H1 (cell line): Measurements from ENCODE around the gene KCTD16. TPM values are rescaled to one million over a fixed set of nuclear protein-coding genes. Genes with fewer than 3 reads are reported as not detected.

Experiments
- CTCF ChIA-PET: fragments of 300-600 bp; sonication (Branson Sonifier 250); formaldehyde crosslinking; loops from one replicate; lab custom pipeline; 2021; ENCODE audit not compliant: partially characterized antibody; lab: Charles Lee
- POLR2A ChIA-PET: fragments of 300-600 bp; sonication (Branson Sonifier 250); formaldehyde crosslinking; loops from one replicate; lab custom pipeline; 2021; ENCODE audit warnings: inconsistent platforms; ENCODE audit not compliant: partially characterized antibody; lab: Charles Lee
- DNase-seq, 2 experiments: peaks; one replicate each; pipeline versions ENCODE4 v3.0.0 to v3.0.0-alpha.2; 2010 to 2022; ENCODE audit warnings: low spot score in 2 of 2, low read depth in 1 of 2, mixed read lengths in 1 of 2
- FAIRE-seq: peaks from 2 replicates; lab custom pipeline; 2011; peaks lifted over from hg19 to GRCh38; lab: Jason Lieb, UNC
- H2AFZ ChIP-seq: 2 replicates; pipeline ENCODE4 v1.8.1; 2012; ENCODE audit warnings: low read length, inconsistent platforms
- H2AK5ac ChIP-seq: 2 replicates; pipeline ENCODE4 v1.6.1; 2013; ENCODE audit warnings: low read depth, low read length
- H2BK120ac ChIP-seq: replicated peaks from 2 replicates; pipeline ENCODE3; 2013; ENCODE audit warnings: low read depth, low read length, inconsistent platforms
- H2BK12ac ChIP-seq: 2 replicates; pipeline ENCODE4 v1.6.1; 2013; ENCODE audit warnings: low read depth, low read length
- H2BK15ac ChIP-seq: 2 replicates; pipeline ENCODE4 v1.6.1; 2013; ENCODE audit warnings: low read length
- H2BK20ac ChIP-seq: 2 replicates; pipeline ENCODE4 v1.6.1; 2013; ENCODE audit warnings: low read length
- H2BK5ac ChIP-seq: 2 replicates; pipeline ENCODE4 v1.6.1; 2013; ENCODE audit warnings: low read depth, low read length
- H3K14ac ChIP-seq: 2 replicates; pipeline ENCODE4 v1.6.1; 2013; ENCODE audit warnings: inconsistent platforms; ENCODE audit not compliant: insufficient read length
- H3K18ac ChIP-seq: 2 replicates; pipeline ENCODE4 v1.6.1; 2013; ENCODE audit warnings: low read length; ENCODE audit errors: extremely low read depth
- H3K23ac ChIP-seq: 2 replicates; pipeline ENCODE4 v1.6.1; 2013; ENCODE audit warnings: inconsistent platforms; ENCODE audit not compliant: insufficient read length
- H3K23me2 ChIP-seq: 2 replicates; pipeline ENCODE4 v1.6.1; 2013; ENCODE audit warnings: low read depth, low read length
- H3K27ac ChIP-seq: 2 replicates; pipeline ENCODE4 v1.6.1; 2011; ENCODE audit warnings: low read depth, low read length, inconsistent platforms
- H3K27me3 ChIP-seq, 4 experiments: replicated peaks in 1 of 4; 1 replicate in 1 of 4; 2 replicates in 3 of 4; pipeline versions ENCODE4 v1.6.1 to v1.8.1; 2011 to 2013; ENCODE audit warnings: low read length in 3 of 4, mild to moderate bottlenecking in 3 of 4, inconsistent platforms in 2 of 4, mixed read lengths in 2 of 4, moderate library complexity in 1 of 4; ENCODE audit not compliant: control insufficient read depth in 3 of 4, insufficient read depth in 3 of 4; ENCODE audit errors: extremely low read depth in 1 of 4
- H3K36me3 ChIP-seq, 4 experiments: 2 replicates each; pipeline versions ENCODE4 v1.6.1 to v1.8.1; 2011 to 2013; ENCODE audit warnings: mild to moderate bottlenecking in 4 of 4, low read length in 3 of 4, moderate library complexity in 2 of 4, control low read depth in 1 of 4, inconsistent platforms in 1 of 4; ENCODE audit not compliant: insufficient read depth in 4 of 4, control insufficient read depth in 2 of 4
- H3K4ac ChIP-seq: replicated peaks from 2 replicates; pipeline ENCODE3; 2013; ENCODE audit warnings: low read length, low read depth, mixed read lengths, inconsistent platforms; ENCODE audit not compliant: insufficient read length
- H3K4me1 ChIP-seq, 4 experiments: replicated peaks in 1 of 4; 1 replicate in 1 of 4; 2 replicates in 3 of 4; pipeline versions ENCODE4 v1.6.1 to v1.8.1; 2011 to 2013; ENCODE audit warnings: low read length in 3 of 4, inconsistent platforms in 2 of 4, mixed read lengths in 1 of 4; ENCODE audit not compliant: insufficient read depth in 4 of 4, control insufficient read depth in 3 of 4
- H3K4me2 ChIP-seq, 2 experiments: 2 replicates each; pipeline versions ENCODE4 v1.6.1 to v1.8.1; 2011 to 2013; ENCODE audit warnings: low read depth in 2 of 2, low read length in 2 of 2, control low read depth in 1 of 2, inconsistent platforms in 1 of 2, mild to moderate bottlenecking in 1 of 2; ENCODE audit not compliant: insufficient read depth in 1 of 2
- H3K4me3 ChIP-seq, 4 experiments: fragments of 200-600, 300-600 bp in 1 of 4; sonication (generic), shearing (Covaris generic), sonication (Bioruptor Twin) in 1 of 4; 2 replicates each; pipeline versions ENCODE4 v1.5.1 to v1.8.1; 2011 to 2016; ENCODE audit warnings: low read length in 4 of 4, low read depth in 3 of 4, control low read depth in 2 of 4, inconsistent platforms in 2 of 4, mild to moderate bottlenecking in 2 of 4, mixed read lengths in 1 of 4, moderate library complexity in 1 of 4; ENCODE audit not compliant: insufficient read depth in 2 of 4; ENCODE audit errors: extremely low read depth in 1 of 4
- H3K56ac ChIP-seq: replicated peaks from 2 replicates; pipeline ENCODE3; 2013; ENCODE audit warnings: low read depth, mild to moderate bottlenecking, mixed read lengths, low read length, inconsistent platforms; ENCODE audit not compliant: insufficient read length
- H3K79me1 ChIP-seq: 2 replicates; pipeline ENCODE4 v1.6.1; 2013; ENCODE audit warnings: low read depth, low read length, control low read depth
- H3K79me2 ChIP-seq, 2 experiments: 2 replicates each; pipeline versions ENCODE4 v1.6.1 to v1.8.1; 2012 to 2013; ENCODE audit warnings: low read length in 2 of 2, mild to moderate bottlenecking in 2 of 2, inconsistent platforms in 1 of 2; ENCODE audit not compliant: insufficient read depth in 2 of 2, control insufficient read depth in 1 of 2
- H3K9ac ChIP-seq, 4 experiments: replicated peaks in 1 of 4; 1 replicate in 1 of 4; 2 replicates in 3 of 4; pipeline versions ENCODE4 v1.6.1 to v1.8.1; 2011 to 2013; ENCODE audit warnings: low read depth in 3 of 4, low read length in 3 of 4, control low read depth in 2 of 4, mild to moderate bottlenecking in 2 of 4, moderate library complexity in 2 of 4, inconsistent platforms in 1 of 4; ENCODE audit errors: extremely low read depth in 1 of 4
- H3K9me3 ChIP-seq, 2 experiments: 2 replicates each; pipeline versions ENCODE4 v1.6.1 to v1.8.1; 2012 to 2013; ENCODE audit warnings: mild to moderate bottlenecking in 2 of 2, moderate library complexity in 2 of 2, control low read depth in 1 of 2, inconsistent platforms in 1 of 2, low read depth in 1 of 2, low read length in 1 of 2, mixed read lengths in 1 of 2; ENCODE audit not compliant: insufficient read depth in 2 of 2
- H4K20me1 ChIP-seq, 2 experiments: replicated peaks in 1 of 2; 2 replicates each; pipeline versions ENCODE3 to v1.8.1; 2011 to 2013; ENCODE audit warnings: inconsistent platforms in 2 of 2, low read length in 2 of 2, mild to moderate bottlenecking in 1 of 2; ENCODE audit not compliant: insufficient read depth in 2 of 2, control insufficient read depth in 1 of 2
- H4K5ac ChIP-seq: 2 replicates; pipeline ENCODE4 v1.6.1; 2013; ENCODE audit warnings: low read length, low read depth, mixed read lengths, inconsistent platforms; ENCODE audit not compliant: insufficient read length
- H4K8ac ChIP-seq: 2 replicates; pipeline ENCODE4 v1.8.0; 2013; ENCODE audit warnings: mild to moderate bottlenecking, moderate library complexity, low read length, inconsistent platforms; ENCODE audit not compliant: insufficient read depth; ENCODE audit errors: extremely low read depth
- H4K91ac ChIP-seq: replicated peaks from 2 replicates; pipeline ENCODE3; 2013; ENCODE audit warnings: low read length, mixed read lengths, inconsistent platforms; ENCODE audit not compliant: insufficient read length
- CEBPB ChIP-seq: IDR thresholded peaks from 2 replicates; pipeline ENCODE4 v1.6.1; 2012; ENCODE audit warnings: low read depth, low read length
- PHF8 ChIP-seq: fragments of 200-600 bp; sonication (generic); conservative IDR thresholded peaks from 2 replicates; pipeline ENCODE4 v1.7.1; 2012; ENCODE audit warnings: low read depth, mild to moderate bottlenecking, inconsistent platforms, low read length, moderate library complexity
- POLR2AphosphoS5 ChIP-seq: IDR thresholded peaks from 2 replicates; pipeline ENCODE4 v1.6.1; 2011; ENCODE audit warnings: low read depth, low read length
- SIX5 ChIP-seq: IDR thresholded peaks from 2 replicates; pipeline ENCODE4 v1.6.1; 2011; ENCODE audit warnings: mild to moderate bottlenecking, low read depth, low read length
- TBP ChIP-seq: IDR thresholded peaks from 2 replicates; pipeline ENCODE4 v1.6.1; 2011; ENCODE audit warnings: low read depth, low read length, improper control_type of control experiment
- WGBS, 2 experiments: shearing (Covaris generic) in 1 of 2; methylation state at CpG; one replicate each; pipeline versions ENCODE4 v1.1.6 to v1.1.7; 2013 to 2015; ENCODE audit warnings: low lambda C conversion rate in 2 of 2, mixed read lengths in 2 of 2, inconsistent platforms in 1 of 2, low coverage in 1 of 2, missing lambda C conversion rate in 1 of 2; ENCODE audit not compliant: insufficient replicate concordance in 2 of 2, insufficient coverage in 1 of 2, insufficient read length in 1 of 2; ENCODE audit errors: extremely low coverage in 1 of 2, missing lambda C conversion rate in 1 of 2; 5-methylcytosine and 5-hydroxymethylcytosine counted together
- polyA plus RNA-seq, 7 experiments: library from polyadenylated mRNA; depleted of rRNA in 3 of 7; stranded (reverse) in 5 of 7; unstranded in 2 of 7; fragments of >200 nt in 5 of 7; fragments of 200-250 nt in 2 of 7; gene quantifications; 1 replicate in 5 of 7; 2 replicates in 1 of 7; 4 replicates in 1 of 7; pipeline versions ENCODE4 v1.2.1 to v1.2.3, GENCODE V29; 2011 to 2013; ENCODE audit warnings: missing spikeins in 2 of 7, mixed read lengths in 2 of 7
- total RNA-seq: library from RNA; stranded (reverse); fragmentation: NEBNext Ultra II Directional; extraction: Animal tissue kit (Norgen Biotek cat#: 25700); gene quantifications from 2 replicates; pipeline ENCODE4 v1.2.1, GENCODE V29; 2021

KCTD16 gene
- total and polyA plus RNA-seq, 2 of the 8 experiments (the other 6 are each of a cell fraction or from before 2014, with no cell fraction given): 0.03 to 0.24 TPM

DNA sequence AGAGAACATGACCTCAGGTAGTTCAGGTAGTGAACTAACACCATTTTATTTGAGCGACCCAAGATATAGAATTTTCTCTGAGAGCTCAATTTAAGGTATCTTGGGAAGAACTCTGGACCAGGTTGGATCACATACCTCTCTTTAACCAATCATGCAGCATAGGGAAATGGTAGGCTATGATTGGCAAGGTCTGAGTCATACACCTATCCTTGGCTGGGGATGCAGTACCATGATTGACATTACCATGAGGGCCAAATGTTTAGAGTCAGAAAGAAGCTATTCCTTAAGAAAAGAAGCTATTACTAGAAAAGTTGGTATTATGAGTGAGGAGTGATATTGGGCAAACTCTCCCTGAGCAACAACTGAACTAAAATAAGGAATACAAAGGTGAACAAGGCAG lies 258.7 kb downstream of the KCTD16 start:
- Histone ChIP-seq H3K27me3 (no peaks in the 10 kb centered on the region), H3K79me1 (no peaks in the 10 kb centered on the region), H3K4ac (no peak overlapping the region), H3K23me2 (no peaks in the 10 kb centered on the region), H2AK5ac (no peak overlapping the region), H2BK5ac (no peak overlapping the region), H4K5ac (no peak overlapping the region), H3K9ac (no peak overlapping the region), H4K8ac (no peak overlapping the region), H3K79me2 (no peaks in the 10 kb centered on the region), H3K4me1 (no peaks in the 10 kb centered on the region), H4K20me1 (no peaks in the 10 kb centered on the region), H3K56ac (no peak overlapping the region), H3K4me2 (no peak overlapping the region), H3K4me3 (no peak overlapping the region), H3K36me3 (no peaks in the 10 kb centered on the region), H2AFZ (no peak overlapping the region), H2BK120ac (no peak overlapping the region), H3K23ac (no peak overlapping the region), H2BK12ac (no peak overlapping the region), H3K27ac (no peak overlapping the region), H3K9me3 (no peaks in the 10 kb centered on the region), H3K14ac (no peak overlapping the region), H4K91ac (no peak overlapping the region), H2BK20ac (no peak overlapping the region), H3K18ac (no peak overlapping the region), H2BK15ac (no peak overlapping the region)
- DNase-seq (no peak), FAIRE-seq (no peak)
- POLR2A ChIA-PET: no interaction called here
- WGBS, 2 experiments: 94% methylated on average over 1 of the region's 1 CpG; no CpG with 5 or more reads in 1 of the 2 experiments
- no peak for TF ChIP-seq SIX5
- TF ChIP-seq PHF8: no peak
- TF ChIP-seq POLR2AphosphoS5: no peak
- TF ChIP-seq CEBPB: no peak
- no peak for TF ChIP-seq TBP
- CTCF ChIA-PET: interaction anchor here (0.7 to 1.5 kb wide), 3 partner anchors 9 to 224 kb away, joined by 3 read pairs; no protein-coding TSS in a partner anchor
